HepG2 (cell line): ENCODE measurements around the gene LRRIQ4. TPM values are rescaled to one million over a fixed set of nuclear protein-coding genes. Genes with fewer than 3 reads are reported as not detected.

Experiments
- ATAC-seq: fragments of 200-7000 bp; cut with Tn5 transposase; 3 replicates; pipeline ENCODE4 v1.9.1; 2020; ENCODE audit warnings: mild to moderate bottlenecking, moderate library complexity
- BruUV-seq: library from RNA; stranded (reverse); fragments of 400-500 nt; replicated peaks from 2 replicates; lab custom pipeline; 2021; lab: Mats Ljungman, UMichigan
- CTCF ChIA-PET: fragments of 300-600 bp; formaldehyde crosslinking; extraction: SDS; loops from one replicate; lab custom pipeline; 2021; ENCODE audit warnings: low total read pairs, inconsistent platforms, low intra/inter-chr PET ratio; lab: Yijun Ruan, JAX
- POLR2A ChIA-PET: fragments of 350-600 bp; sonication (Branson Sonifier 250); formaldehyde crosslinking; loops from one replicate; lab custom pipeline; 2020; ENCODE audit warnings: antibody characterized with exemption, inconsistent platforms; lab: Yijun Ruan, JAX
- DNase-seq: peaks from one replicate; pipeline ENCODE4 v3.0.0-alpha.2; 2015; ENCODE audit warnings: low spot score
- FAIRE-seq: peaks from 3 replicates; lab custom pipeline; 2011; peaks lifted over from hg19 to GRCh38; lab: Jason Lieb, UNC
- H2AFZ ChIP-seq: one replicate; pipeline ENCODE4 v1.6.1; 2011; ENCODE audit warnings: low read length, inconsistent platforms
- H3K27ac ChIP-seq: fragments of 300-600 bp; 3 replicates; pipeline ENCODE4 v1.8.0; 2011; ENCODE audit warnings: mixed run types, mild to moderate bottlenecking, mixed read lengths, low read length, inconsistent platforms; ENCODE audit not compliant: insufficient read depth; ENCODE audit errors: extremely low read length
- H3K27me3 ChIP-seq, 2 experiments: fragments of 200-600 bp in 1 of 2; 2 replicates in 1 of 2; 3 replicates in 1 of 2; pipeline versions ENCODE4 v1.6.0 to v1.8.0; 2011; ENCODE audit warnings: low read length in 2 of 2, mild to moderate bottlenecking in 2 of 2, moderate library complexity in 2 of 2, inconsistent platforms in 1 of 2; ENCODE audit not compliant: insufficient read depth in 2 of 2, control insufficient read depth in 1 of 2
- H3K36me3 ChIP-seq, 2 experiments: fragments of 200-600 bp in 1 of 2; replicated peaks in 1 of 2; 2 replicates in 1 of 2; 3 replicates in 1 of 2; pipeline versions ENCODE4 v1.5.1 to v1.8.0; 2011; ENCODE audit warnings: low read length in 2 of 2, inconsistent platforms in 1 of 2; ENCODE audit not compliant: insufficient read depth in 2 of 2, control insufficient read depth in 1 of 2
- H3K4me1 ChIP-seq: 2 replicates; pipeline ENCODE4 v1.5.1; 2012; ENCODE audit warnings: low read length, inconsistent platforms; ENCODE audit not compliant: insufficient read depth
- H3K4me2 ChIP-seq: 2 replicates; pipeline ENCODE4 v1.6.0; 2011; ENCODE audit warnings: low read depth, low read length, inconsistent platforms
- H3K4me3 ChIP-seq, 3 experiments: fragments of 200-600 bp in 1 of 3; sonication (generic), shearing (Covaris generic) in 1 of 3; replicated peaks in 1 of 3; 2 replicates each; pipeline ENCODE4 v1.5.1; 2011 to 2016; ENCODE audit warnings: low read length in 3 of 3, inconsistent platforms in 2 of 3, low read depth in 2 of 3, mild to moderate bottlenecking in 2 of 3, control low read depth in 1 of 3, mixed read lengths in 1 of 3; ENCODE audit not compliant: insufficient read depth in 1 of 3
- H3K79me2 ChIP-seq: one replicate; pipeline ENCODE4 v1.6.1; 2011; ENCODE audit warnings: low read length, inconsistent platforms; ENCODE audit not compliant: insufficient read depth
- H3K9ac ChIP-seq: 2 replicates; pipeline ENCODE4 v1.6.0; 2011; ENCODE audit warnings: mild to moderate bottlenecking, low read depth, low read length, inconsistent platforms; ENCODE audit not compliant: insufficient read depth
- H3K9me3 ChIP-seq: 2 replicates; pipeline ENCODE4 v1.5.1; 2012; ENCODE audit warnings: mild to moderate bottlenecking, low read length
- H4K20me1 ChIP-seq: 2 replicates; pipeline ENCODE4 v1.6.0; 2011; ENCODE audit warnings: inconsistent platforms, mild to moderate bottlenecking, low read length, moderate library complexity; ENCODE audit not compliant: insufficient read depth
- GATAD2A ChIP-seq: IDR thresholded peaks from 2 replicates; pipeline ENCODE4 v1.6.1; 2016
- IKZF5 ChIP-seq: IDR thresholded peaks from 2 replicates; pipeline ENCODE4 v1.6.1; 2018; ENCODE audit warnings: missing genetic modification reagents, mild to moderate bottlenecking, missing compliant biosample characterization
- MEF2D ChIP-seq: sonication (generic); formaldehyde crosslinking; IDR thresholded peaks from 2 replicates; pipeline ENCODE4 v1.5.1; 2020; ENCODE audit warnings: mild to moderate bottlenecking, missing genetic modification reagents
- NFKB2 ChIP-seq: sonication (generic); formaldehyde crosslinking; IDR thresholded peaks from 2 replicates; pipeline ENCODE4 v1.4.0; 2020; ENCODE audit warnings: missing genetic modification reagents, borderline replicate concordance
- PRMT3 ChIP-seq: sonication (generic); formaldehyde crosslinking; IDR thresholded peaks from 2 replicates; pipeline ENCODE4 v1.8.1; 2022; ENCODE audit warnings: low read depth, mild to moderate bottlenecking, moderate library complexity, missing genetic modification reagents, borderline replicate concordance
- RAD21 ChIP-seq: fragments of 450-650 bp; formaldehyde crosslinking; IDR thresholded peaks from 2 replicates; pipeline ENCODE4 v1.5.0; 2020; ENCODE audit warnings: mild to moderate bottlenecking
- REPIN1 ChIP-seq: sonication (generic); formaldehyde crosslinking; IDR thresholded peaks from 2 replicates; pipeline ENCODE4 v1.8.0; 2022; ENCODE audit warnings: missing genetic modification reagents, low read depth, mild to moderate bottlenecking, borderline replicate concordance
- STAG1 ChIP-seq: sonication (generic); formaldehyde crosslinking; IDR thresholded peaks from 2 replicates; pipeline ENCODE4 v1.4.0; 2020; ENCODE audit warnings: missing genetic modification reagents
- ZBTB40 ChIP-seq, 2 experiments: fragments of 450-650 bp in 1 of 2; sonication (generic) in 1 of 2; formaldehyde crosslinking in 1 of 2; IDR thresholded peaks; 2 replicates each; pipeline versions ENCODE4 v1.6.1 to v1.8.0; 2016 to 2022; ENCODE audit warnings: antibody characterized with exemption in 1 of 2, mild to moderate bottlenecking in 1 of 2, missing genetic modification reagents in 1 of 2
- ZNF615 ChIP-seq: sonication (generic); formaldehyde crosslinking; IDR thresholded peaks from 2 replicates; pipeline ENCODE4 v1.5.0; 2020; ENCODE audit warnings: mild to moderate bottlenecking, missing genetic modification reagents, borderline replicate concordance
- ZNF616 ChIP-seq: sonication (generic); formaldehyde crosslinking; IDR thresholded peaks from 2 replicates; pipeline ENCODE4 v1.5.0; 2020; ENCODE audit warnings: low read depth, mild to moderate bottlenecking, missing genetic modification reagents
- WGBS: methylation state at CpG from one replicate; pipeline ENCODE4 v1.1.6; 2017; ENCODE audit warnings: low lambda C conversion rate; 5-methylcytosine and 5-hydroxymethylcytosine counted together
- in situ Hi-C: cut with HindIII; loops from 2 replicates; pipeline ENCODE4 v1.10.0; 2017; ENCODE audit warnings: low pct_unique_long_range_greater_than_20kb; ENCODE audit not compliant: extremely low pct_ligation_motif_present
- intact Hi-C: fragments of 100-400 bp; cut with micrococcal nuclease; formaldehyde crosslinking; loops from one replicate; pipeline ENCODE4 v1.10.0; 2022; ENCODE audit not compliant: unreplicated experiment
- polyA plus RNA-seq, 8 experiments: library from polyadenylated mRNA; depleted of rRNA in 3 of 8; stranded (reverse) in 7 of 8; unstranded in 1 of 8; fragments of >200 nt; fragmentation: Illumina TruSeq in 4 of 8; extraction: Trizol in 4 of 8; gene quantifications; 2 replicates each; pipeline versions ENCODE4 v1.2.1 to v1.2.3, GENCODE V29; 2011 to 2016; ENCODE audit warnings: low read depth in 4 of 8, missing spikeins in 1 of 8, mixed read lengths in 1 of 8; ENCODE audit not compliant: insufficient read depth in 1 of 8
- total RNA-seq, 5 experiments: library from RNA; depleted of rRNA; stranded (reverse); fragments of >200 nt; fragmentation: Illumina TruSeq; extraction: Trizol; gene quantifications; 2 replicates each; pipeline ENCODE4 v1.2.3, GENCODE V29; 2016; ENCODE audit warnings: low read depth in 1 of 5
- TF ChIP-seq, protein P1 (sequence below): sonication (generic); formaldehyde crosslinking; IDR thresholded peaks from 2 replicates; pipeline ENCODE4 v1.4.0; 2020; ENCODE audit warnings: missing genetic modification reagents

The LRRIQ4 gene
- total and polyA plus RNA-seq, 2 of the 13 experiments (the other 11 are each of a cell fraction or from before 2014, with no cell fraction given), result not detected

DNA sequence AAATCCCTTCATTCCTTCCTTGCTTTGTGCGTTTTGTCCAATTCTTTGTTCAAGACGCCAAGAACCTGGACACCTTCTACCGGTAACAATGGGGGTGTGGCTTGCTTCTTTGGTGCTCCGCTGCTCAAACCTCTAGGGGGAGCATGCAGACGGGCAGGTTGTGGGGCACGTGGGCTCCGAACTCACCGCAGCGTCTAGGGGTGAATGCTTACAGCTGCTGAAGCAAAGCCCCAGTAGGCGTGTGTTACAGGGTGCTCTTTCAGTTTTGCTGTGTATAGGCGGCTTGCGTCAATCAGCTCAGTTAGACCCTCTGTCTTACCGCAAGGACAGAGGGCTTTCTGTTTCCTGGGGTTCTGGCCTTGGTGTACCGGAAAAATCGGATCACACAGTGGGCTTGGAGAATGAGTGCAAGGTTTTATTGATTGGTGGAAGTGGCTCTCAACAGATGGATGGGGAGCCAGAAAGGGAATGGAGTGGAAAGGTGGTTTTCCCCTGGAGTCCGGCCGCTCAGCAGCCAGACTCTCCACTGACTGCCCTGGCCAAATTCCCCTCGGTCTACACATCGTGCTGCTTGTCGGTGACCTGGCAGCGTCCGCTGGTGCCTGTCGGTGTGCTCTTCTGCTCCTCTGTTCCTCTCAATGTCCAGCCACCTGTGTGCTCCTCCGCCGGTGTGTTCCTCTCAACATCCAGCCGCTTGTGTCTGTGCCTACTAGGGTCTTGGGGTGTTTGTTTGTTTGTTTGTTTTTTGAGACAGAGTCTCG is 1.3 kb downstream of the LRRIQ4 start:
- Histone ChIP-seq H3K36me3 (no peaks in the 10 kb centered on the region), H3K27ac (no peak overlapping the region), H4K20me1 (no peaks in the 10 kb centered on the region), H3K9me3 (peaks cover 7% of the 10 kb centered on the region), H3K4me1 (peaks cover 14% of the 10 kb centered on the region), H2AFZ (no peak overlapping the region), H3K27me3 (peaks cover 0 to 14% of the 10 kb centered on the region in 2 experiments; a peak in 2 of 5 replicates), H3K4me3 (peak overlapping the region in 1 of 3 experiments; percentile 7; a peak in 2 of 6 replicates), H3K9ac (no peak overlapping the region), H3K4me2 (peak overlapping the region; percentile 51), H3K79me2 (no peaks in the 10 kb centered on the region)
- POLR2A ChIA-PET, result no interaction called here
- intact Hi-C loops, result no loop called here
- 50% methylated on average over 27 of the region's 27 CpGs for WGBS
- BruUV-seq, result no TSS peak
- FAIRE-seq, result no peak
- peak; percentile 33 for DNase-seq
- CTCF ChIA-PET, result no interaction called here
- peak; percentile 83 for ATAC-seq
- in situ Hi-C loops, result no loop called here
- TF ChIP-seq ZBTB40 (IDR thresholded peaks at IDR 0.05), result no peak
- TF ChIP-seq ZBTB40 (CRISPR knock-in tag; IDR thresholded peaks at IDR 0.05), result no peak
- no peak for TF ChIP-seq IKZF5
- TF ChIP-seq, protein P1, sequence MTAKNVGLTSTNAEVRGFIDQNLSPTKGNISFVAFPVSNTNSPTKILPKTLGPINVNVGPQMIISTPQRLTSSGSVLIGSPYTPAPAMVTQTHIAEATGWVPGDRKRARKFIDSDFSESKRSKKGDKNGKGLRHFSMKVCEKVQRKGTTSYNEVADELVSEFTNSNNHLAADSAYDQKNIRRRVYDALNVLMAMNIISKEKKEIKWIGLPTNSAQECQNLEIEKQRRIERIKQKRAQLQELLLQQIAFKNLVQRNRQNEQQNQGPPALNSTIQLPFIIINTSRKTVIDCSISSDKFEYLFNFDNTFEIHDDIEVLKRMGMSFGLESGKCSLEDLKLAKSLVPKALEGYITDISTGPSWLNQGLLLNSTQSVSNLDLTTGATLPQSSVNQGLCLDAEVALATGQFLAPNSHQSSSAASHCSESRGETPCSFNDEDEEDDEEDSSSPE (CRISPR knock-in tag), result 0 out of 2 replicates have a peak, but pooled peaks have one; percentile 21
- 0 out of 2 replicates have a peak, but pooled peaks have one; percentile 19 for TF ChIP-seq STAG1
- TF ChIP-seq ZNF616, result no peak
- TF ChIP-seq NFKB2 (CRISPR knock-in tag), result no peak
- no peak for TF ChIP-seq RAD21 (CRISPR knock-in tag)
- TF ChIP-seq REPIN1 (CRISPR knock-in tag), result 0 out of 2 replicates have a peak, but pooled peaks have one; percentile 30
- TF ChIP-seq GATAD2A (CRISPR knock-in tag), result no peak
- no peak for TF ChIP-seq ZNF615 (CRISPR knock-in tag)
- TF ChIP-seq MEF2D (CRISPR knock-in tag), result no peak
- no peak for TF ChIP-seq PRMT3 (CRISPR knock-in tag)
